NCI-H748 (cell line): ENCODE measurements around the gene ZBED5.

ENCODE experiments used
- DNase-seq: peaks from one replicate; lab custom pipeline; 2025; ENCODE audit not compliant: unreplicated experiment; lab: John Stamatoyannopoulos, UW

The ZBED5 gene

DNA sequence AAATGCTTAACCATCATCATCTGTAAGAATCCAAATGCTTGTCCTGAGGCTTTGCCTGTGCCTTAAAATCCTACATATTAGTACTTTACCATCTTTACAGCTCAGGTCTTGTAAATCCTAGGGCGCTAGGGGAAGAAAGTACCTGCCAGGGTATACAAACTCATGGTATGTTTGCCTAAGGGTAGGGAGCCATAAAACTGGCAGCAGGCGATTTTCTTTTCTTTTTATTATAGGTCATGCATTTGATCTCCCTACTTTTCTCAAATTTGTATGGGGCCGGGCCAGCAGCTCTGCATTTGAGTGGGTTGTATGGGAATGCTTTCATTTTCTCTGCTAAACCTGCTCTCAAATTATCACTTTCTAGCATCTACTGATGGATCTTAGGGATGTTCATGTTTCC is 24.0 kb upstream of the ZBED5 start:
- no peak for DNase-seq

DNA sequence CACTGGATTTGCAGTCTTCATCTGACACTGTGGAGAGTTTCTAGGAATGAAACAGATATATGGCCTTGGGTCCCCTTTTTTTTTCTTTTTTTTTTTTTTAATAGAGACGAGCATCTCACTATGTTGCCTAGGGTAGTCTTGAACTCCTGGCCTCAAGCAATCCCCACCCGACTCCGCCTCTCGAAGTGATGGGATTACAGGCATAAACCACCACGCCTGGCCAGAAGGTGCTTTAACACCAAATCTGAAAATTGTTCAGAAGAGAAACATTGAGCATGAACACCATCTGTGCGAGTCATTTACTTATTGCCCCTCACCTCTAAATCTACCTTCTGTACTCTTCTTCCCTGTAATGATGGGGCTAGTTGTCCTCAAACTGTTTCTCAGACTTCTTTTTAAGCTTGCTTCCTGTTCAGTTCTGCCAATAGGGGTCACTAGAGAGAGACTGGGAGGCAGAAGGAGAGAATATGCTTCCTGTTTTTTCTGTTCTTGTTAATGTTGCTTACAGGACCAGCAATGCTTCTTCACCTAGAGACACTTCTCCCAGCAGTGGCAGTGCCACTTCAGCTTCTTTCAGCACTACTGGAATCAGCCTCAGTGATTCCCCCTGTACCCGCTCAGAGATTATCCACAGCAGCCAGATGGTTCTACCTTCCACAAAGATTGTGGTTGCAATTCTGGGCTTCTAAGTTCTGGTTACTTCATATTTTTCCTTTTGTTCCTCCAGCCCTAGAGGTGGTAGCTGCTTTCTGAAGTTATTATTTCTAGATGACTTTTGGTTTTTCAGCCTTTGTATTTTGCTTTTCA is 20.8 kb upstream of the ZBED5 start:
- peak; percentile 76 for DNase-seq

DNA sequence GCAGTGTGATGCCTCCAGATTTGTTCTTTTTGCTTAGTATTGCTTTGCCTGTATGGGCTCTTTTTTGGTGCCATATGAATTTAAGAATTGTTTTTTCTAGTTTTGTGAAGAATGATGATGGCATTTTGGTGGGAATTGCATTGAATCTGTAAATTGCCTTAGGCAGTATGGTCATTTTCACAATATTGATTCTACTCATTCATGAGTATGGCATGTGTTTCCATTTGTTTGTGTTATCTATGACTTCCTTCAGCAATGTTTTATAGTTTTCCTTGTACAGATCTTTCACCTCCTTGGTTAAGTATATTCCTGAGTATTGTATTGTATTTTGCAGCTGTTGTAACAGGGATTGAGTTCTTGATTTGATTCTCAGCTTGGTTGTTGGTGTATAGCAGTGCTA is 18.3 kb upstream of the ZBED5 start:
- DNase-seq, result no peak

DNA sequence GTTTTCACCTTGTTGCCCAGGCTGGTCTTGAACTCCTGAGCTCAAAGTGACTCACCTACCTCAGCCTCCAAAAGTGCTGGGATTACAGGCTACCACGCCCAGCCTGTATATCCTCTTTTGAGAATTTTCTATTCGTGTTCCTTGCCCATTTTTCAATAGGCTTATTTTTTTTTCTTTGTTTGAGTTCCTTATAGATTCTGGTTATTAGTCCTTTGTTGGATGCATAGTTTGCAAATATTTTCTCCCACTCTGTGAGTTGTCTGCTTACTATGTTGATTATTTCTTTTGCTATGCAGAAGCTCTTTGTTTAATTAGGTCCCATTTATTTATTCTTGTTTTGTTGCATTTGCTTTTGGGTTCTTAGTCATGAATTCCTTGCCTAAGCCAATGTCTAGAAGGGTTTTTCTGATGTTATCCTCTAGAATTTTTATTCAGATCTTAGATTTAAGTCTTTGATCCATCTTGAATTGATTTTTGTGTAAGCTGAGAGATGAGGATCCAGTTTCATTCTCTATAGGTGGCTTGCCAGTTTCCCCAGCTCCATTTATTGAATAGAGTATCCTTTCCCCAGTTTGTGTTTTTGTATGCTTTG is 17.7 kb upstream of the ZBED5 start:
- DNase-seq, result no peak

DNA sequence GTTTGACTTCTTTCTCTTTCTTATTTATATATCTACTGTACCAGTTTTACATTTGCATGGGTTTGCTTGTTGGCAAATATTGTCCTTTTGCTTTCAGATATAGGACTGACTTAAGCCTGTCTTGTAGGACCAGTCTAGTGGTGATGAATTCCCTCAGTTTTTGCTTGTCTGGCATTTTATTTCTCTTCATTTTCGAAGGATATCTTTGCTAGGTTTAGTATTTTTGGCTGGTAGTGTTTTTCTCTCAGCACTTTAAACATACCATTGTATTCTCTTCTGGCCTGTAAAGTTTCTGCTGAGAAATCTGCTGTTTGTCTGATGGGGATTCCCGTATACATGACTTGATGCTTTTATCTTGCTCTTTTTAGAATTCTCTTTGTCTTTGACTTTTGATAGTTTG is 14.2 kb upstream of the ZBED5 start:
- DNase-seq, result no peak

DNA sequence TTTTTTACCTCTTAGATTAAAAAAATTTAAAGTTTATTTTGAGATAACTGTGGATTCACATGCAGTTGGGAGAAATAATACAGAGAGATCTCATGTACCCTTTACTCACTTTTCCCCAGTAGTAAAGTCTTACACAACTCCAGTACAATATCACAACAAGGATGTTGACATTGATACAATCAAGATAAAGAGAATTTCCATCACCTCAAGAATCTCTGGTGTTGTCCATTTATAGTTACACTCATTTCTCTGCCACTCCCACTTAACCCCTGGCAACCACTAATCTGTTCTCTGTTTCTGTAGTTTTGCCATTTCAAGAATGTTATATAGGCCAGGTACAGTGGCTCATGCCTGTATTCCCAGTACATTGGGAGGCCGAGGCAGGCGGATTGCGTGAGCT is 10.5 kb upstream of the ZBED5 start:
- no peak for DNase-seq

DNA sequence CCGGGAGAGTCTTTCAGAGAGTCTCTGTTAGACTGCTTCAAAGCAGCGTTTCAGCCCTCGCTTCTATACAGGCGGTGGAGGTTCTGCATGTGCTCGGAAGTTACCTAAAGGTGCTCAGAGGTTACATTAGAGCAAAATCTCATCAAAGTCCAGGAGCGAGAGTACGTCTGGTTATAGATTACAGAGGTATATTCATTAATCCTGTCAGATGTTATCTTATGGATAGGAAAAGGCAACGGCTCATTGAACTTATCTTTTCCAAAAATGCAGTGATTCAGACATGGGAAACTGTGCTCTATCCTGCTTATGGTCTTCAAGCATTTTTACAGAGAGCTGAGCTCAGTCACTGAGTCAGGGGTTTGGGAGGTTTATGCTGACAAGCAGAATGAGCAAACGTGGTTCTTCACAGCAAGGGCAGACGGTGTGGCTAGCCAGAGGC is 9.1 kb upstream of the ZBED5 start:
- DNase-seq, result no peak

DNA sequence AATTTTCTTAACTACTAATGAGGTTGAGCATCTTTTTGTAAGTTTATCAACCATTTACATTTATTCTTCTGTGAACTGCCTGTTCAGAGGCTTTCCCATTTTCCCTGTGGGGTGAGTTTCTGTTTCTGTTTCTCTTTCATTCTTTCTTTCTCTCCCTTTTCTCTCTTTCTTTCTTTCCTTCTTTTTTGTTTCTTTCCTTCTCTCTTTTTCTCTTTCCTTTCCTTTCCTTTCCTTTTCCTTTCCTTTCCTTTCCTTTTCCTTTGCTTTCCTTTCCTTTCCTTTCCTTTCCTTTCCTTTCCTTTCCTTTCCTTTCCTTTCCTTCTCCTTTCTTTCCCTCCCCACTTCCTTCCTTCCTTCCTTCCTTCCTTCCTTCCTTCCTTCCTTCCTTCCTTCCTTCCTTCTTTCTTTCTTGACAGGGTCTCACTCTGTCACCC is 8.0 kb upstream of the ZBED5 start:
- DNase-seq, result no peak

DNA sequence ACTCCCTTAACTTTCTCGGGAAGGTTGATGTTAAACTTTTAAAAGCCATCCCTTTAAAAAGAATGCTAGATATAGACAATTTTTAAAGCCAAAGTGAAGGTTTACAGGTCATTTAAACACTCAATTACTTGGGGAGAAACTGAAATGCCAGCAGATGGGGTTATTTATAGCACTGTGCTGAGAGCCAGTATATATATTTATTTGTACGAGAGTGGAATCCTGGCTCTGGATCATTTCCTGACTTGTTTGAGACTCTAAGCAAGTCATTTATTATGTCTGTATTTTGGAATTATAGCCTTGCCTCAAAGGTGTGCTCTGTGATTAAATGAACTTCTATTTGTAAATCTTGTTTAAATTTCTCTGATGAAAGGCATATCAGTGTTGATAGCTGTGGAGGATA is 6.8 kb upstream of the ZBED5 start:
- DNase-seq, result no peak

DNA sequence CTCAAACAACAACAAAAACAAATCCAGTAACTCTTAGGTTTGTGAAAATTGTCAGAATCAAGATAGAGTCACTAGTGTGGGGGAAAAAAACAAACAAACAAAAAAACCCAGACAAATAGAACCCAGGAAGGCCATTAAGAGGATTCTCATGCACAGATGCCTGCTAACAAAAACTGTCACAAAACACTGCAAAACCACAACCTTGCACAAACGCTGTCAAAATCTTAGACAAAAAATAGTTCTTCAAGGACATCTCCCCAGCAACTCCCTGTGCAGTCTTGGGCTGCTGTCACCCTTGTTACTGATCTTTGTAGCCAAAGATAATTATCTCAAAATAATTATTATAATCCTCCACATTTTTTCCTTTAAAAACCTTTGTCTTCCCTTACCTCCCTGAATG is 4.6 kb upstream of the ZBED5 start:
- no peak for DNase-seq

DNA sequence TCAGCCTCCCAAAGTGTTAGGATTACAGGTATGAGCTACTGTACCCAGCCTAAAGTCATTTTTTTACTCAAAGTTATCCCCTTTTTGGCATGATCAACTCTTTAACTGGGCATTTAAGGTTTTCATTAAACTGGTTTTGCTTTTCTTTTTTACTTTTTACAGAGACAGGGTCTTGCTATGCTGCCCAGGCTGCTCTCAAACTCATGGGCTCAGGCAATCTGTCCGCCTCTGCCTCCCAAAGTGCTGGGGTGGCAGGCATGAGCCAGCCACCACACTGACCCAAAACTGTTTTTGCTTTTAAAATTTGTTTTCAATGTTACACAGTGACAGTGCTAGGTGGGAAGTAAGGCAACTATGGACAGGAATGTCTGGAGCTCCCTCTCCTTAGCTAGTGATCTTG is 3.9 kb upstream of the ZBED5 start:
- no peak for DNase-seq

DNA sequence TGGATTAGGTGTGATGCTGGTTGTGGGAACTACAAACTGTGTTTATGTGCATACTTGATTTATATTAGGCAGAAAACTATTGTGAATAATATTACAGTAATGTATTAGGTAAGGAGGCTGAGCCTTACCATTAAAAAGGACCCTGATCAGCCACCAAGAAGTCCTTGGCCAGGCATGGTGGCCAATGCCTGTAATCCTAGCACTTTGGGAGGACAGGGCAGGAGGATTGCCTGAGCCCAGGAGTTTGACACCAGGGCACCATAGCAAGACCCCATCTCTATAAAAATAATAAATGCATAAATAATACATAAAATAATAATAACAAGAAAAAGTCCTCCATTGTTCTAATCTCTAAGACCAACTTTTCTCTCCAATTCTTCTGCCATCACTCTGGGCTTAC is 3.2 kb upstream of the ZBED5 start:
- no peak for DNase-seq

DNA sequence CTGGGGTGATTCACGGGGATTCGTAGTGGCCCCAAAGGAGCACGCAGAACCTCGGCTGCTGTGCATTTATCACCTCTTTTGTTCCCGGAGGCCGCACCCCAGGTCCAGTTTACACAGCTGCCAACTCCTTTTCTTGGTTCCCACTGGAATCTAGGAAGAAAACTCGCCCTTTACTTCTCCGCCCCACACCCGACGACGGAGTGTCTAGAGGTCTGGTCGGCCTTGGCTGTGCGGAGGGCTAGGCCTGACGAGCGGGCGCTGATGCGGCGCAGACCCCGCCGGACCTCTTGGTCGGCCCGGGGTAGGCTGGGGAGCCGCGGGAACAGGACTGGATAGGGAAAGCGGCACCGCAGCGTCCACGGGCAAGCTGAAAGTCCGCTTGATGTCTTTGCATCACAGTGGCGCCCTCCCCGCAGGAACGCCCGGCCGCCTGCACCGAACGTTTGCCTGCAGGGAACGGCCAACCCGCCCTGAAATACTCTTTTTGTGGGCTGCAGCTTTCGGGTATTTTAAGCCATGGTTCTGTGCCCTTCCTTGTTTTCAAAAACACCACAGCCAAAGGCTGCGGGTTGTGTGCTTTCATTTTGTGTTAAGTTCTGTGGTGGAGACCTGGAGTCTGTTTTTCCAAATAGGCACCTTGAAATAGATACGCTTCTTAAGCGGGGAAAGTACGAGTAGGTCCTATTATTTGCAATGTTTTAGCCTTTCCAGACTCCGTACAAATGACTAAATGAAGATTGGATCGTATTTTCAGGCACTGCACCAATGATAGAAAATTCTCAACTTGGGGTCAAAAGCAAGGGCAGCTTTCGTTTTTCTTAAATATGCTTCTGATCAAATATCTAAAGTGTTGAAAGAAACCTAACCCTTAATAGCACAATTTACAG is 829 bp upstream of the ZBED5 start:
- DNase-seq, result no peak

DNA sequence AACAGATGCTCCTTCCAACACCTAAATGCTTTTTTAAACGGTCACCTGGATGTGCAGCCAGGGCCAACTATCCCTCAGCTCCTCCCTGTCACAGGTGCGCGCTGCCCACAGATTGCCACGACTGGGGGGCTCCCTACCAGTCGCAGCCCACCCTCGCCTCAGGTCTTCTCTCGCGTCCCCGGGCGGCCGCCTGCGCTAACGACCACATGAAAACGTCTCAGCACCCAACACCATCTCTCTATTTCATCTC is 469 bp downstream of the ZBED5 start:
- DNase-seq, result no peak

DNA sequence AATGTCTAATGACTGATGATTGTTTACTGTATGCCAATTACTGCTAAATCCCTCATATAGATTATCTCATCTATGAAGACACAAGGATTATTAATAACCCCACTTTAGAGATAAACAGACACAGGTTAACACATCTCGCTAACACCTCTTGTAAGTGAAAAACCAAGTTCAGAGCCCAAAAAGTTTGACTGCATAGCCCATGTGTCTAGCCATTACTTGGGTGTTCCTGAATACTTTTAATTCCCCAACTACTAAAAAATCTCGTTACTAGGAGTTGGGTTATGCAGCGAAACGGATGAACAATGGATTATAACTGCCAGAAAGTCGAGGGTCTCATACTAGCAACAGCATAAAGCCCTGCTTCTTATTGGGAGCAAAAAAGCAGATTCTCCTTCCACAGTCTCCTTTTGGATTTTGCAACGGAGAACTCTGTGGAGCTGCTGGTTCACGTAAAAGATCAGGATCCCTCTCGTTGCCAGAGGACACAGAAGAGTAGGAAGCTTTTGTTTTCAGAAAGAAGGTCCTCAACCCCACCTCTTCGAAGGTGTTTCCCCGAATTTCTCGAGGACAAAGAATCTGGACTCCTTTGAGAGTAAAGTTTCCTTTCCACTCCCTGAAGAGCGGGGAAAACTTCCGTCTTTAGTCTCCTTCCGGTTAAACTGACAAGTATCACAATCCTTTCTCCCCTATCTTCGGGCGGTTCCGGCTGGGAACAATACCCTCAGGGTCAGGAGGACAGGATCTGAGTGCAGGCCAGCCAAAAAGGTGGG is 979 bp downstream of the ZBED5 start:
- DNase-seq, result peak; percentile 66

DNA sequence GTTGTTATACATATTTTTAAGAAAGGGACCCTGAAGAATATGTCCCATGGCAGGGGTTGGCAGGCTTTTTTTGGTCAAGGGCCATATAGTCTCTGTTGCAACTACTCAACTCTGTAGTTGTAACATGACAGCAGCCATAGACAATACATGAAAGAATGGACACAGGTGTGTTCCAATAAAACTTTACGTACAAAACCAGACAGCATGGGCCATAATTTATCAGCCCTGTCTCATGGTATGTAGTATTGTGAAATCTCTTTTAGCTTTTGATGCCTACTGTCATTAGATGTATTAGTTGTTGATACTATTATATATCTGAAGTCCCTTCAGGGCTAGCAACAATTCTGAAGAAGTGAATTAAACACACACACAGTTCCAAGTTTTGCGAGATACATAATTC is 2.6 kb downstream of the ZBED5 start:
- no peak for DNase-seq

DNA sequence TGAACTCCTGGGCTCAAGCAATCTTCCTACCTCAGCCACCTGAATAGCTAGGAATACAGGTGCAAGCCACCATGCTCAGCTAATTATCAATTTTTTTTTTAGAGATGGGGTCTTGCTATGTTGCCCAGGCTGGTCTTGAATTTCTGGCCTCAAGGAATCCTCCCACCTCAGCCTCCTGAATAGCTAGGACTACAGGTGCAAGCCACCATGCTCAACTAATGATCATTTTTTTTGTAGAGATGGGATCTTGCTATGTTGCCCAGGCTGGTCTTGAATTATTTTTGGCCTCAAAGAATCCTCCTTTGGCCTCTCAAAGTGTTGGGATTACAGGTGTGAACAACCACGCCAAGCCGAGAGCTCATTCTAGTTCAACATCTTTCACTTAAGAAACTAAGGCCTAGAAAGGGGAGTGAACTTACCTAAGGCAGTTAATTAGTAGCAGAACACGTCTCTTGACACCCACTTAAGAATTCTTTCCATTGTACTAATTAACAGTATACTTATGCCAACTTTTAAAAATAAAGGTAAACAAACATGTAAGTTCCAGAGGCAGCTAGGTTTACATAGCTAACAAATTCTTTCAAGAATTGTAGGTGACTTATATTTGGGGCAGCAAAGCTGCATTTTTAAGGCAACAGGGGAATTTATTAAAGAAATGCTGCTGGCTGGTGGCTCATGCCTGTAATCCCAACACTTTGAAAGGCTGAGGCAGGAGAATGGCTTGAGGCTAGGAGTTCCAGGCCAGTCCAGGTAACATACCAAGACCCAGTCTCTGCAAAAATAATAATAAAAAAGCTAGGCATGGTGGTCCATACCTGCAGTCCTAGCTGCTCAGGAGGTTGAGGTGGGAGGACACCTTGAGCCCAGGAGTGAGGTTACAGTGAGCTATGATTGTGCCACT is 9.6 kb downstream of the ZBED5 start:
- no peak for DNase-seq

DNA sequence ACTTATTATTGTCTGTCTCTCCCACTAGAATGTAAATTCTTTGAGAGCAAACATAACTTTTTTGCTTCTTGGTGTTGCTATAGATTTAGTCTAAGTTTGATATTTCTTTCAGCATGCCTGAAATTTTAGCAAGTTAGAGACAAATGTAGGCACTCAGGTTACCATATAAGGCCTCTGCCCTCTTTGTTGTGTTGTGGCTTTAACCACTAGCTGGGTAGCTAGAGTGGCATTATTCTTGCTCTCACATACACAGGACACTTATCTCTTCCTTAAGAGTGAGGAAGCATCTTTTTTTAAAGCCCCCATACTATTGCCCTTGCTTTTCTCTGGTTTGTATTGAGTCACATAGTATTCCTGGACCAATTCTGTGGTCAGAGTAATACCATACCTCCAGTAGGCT is 11.2 kb downstream of the ZBED5 start:
- no peak for DNase-seq

DNA sequence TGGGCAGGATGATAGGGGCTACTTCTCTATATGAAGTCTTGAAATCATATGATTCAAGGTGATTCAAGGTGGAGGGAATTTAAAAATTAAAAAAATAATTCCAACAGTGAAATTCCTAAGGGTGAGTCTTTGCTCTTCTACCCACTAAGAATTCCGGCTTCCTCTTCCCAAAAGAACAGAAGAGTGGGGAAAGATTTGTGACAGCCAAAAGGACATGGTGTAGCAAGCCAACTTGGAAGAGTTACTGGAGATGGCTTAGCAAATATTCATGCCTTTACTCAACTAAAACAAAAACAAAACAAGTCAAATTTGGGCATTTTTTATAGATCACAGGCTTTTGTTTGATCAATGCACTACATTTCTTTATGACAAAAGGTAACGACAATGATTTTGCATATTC is 12.3 kb downstream of the ZBED5 start:
- DNase-seq, result no peak

DNA sequence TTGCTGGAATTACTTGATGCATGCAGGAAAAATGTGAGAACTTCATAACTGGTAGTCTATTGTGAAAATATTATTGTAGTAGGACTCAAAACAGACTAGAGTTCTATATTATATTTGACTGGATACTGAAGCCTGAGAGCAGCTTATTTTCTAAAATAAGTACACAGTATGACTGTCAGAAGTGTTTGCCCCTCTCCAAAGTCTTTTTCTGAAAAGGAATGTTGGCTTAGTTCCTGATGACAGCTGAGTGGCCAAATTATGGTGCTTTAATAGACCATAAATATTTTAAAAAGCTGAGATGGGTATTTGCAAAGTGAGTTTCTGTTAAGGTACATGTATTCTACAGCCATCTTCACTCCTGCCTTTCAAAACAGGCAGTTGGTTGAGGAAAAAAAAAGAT is 13.1 kb downstream of the ZBED5 start:
- no peak for DNase-seq
